Activated T-cell treated with anti-CD3 and anti-CD28 coated beads for 48 hours (primary cell): ENCODE data around the gene MKRN2OS.

Source experiments
- DNase-seq: peaks from one replicate; pipeline ENCODE4 v3.0.0-alpha.2; 2020; ENCODE audit warnings: low read depth

Gene MKRN2OS, protein sequence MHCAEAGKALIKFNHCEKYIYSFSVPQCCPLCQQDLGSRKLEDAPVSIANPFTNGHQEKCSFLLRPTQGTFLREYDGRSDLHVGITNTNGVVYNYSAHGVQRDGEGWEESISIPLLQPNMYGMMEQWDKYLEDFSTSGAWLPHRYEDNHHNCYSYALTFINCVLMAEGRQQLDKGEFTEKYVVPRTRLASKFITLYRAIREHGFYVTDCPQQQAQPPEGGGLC

GRCh38 chr3:12545473-12545791 lies at the start of gene MKRN2OS:
TSS of gene MKRN2OS (minus strand) at chr3:12545499. CDS start at chr3:12545464, 35 bp downstream.
- DNase-seq, result no peak

- DNase-seq, result no peak
Measured at GRCh38 chr3:12593473-12593872, 48.2 kb upstream of the MKRN2OS start.

GRCh38 chr3:12591997-12592715 lies 46.9 kb upstream of the MKRN2OS start:
- no peak for DNase-seq

GRCh38 chr3:12591456-12591855 lies 46.2 kb upstream of the MKRN2OS start:
- DNase-seq, result no peak

DNA sequence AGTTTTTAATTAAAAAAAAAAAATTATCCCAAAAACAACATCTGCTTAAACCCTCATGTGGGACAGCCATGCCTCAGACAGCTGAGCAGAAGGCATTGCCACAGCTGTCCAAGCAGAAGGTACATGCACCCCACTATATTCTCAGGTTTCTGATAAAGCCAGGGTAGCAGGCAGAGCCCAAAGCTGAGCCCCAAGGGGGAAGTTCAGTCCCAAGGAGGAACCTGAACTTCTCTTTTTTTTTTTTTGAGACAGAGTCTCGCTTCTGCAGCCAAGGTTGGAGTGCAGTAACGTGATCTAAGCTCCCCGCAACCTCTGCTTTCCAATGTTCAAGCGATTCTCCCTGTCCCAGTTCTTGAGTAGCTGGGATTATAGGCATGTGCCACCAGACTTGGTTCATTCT lies 44.8 kb upstream of the MKRN2OS start:
- DNase-seq, result no peak

DNA sequence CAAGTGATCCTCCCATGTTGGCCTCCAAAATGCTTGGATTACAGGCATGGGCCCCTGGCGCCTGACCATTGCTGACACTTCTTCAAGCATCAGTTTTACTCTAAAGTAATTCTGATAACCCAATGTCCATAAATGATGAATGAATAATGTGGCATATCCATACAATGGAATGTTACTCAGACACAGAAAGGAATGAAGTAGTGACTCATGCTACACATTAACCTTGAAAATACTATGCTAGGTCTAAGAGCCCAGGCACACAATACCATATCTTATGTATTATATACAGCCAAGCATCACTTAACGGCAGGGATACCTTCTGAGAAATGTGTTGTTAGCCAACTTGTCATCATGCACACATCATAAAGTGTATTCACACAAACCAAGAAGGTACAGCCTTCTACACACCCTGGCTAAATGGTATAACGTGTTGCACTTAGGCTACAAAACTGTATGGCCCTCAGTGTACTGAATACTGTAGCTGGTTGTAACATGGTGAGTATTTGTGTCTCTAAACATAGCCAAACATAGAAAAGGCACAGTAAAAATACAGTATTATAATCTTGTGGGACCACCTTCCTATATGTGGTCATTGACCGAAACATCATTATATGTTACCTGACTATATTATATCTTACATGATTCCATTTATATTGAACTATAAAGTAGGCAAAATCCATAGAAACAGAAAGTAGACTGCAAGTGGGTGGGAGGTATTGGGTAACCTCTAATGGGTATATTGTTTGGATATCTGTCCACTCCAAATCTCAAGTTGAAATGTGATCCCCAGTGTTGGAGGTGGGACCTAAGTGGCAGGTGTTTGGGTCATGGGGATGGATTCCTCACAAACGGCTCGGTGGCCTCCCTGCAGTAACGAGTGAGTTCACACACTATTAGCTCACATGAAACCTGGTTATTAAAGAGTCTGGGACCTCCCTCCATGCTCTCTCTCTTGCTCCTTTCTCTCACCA lies 43.0 kb upstream of the MKRN2OS start:
- no peak for DNase-seq

DNA sequence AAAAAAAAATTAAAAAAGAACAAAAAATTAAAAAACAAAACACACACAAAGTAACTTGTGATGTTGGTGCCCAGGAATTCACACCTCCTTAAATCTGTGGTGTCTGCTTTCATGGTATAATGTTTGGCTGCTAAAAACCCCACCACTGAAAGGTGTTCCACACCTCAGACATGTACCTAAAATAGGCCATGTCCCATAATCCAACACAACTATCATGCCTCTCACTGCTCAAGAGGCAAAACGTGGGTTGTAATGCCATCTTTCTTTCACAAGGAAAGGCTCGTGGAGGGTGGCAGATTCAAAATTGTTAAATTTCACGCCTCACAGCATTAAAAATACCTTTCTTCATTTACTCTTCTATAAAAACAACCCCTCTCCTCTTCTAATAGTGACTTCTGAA lies 41.1 kb upstream of the MKRN2OS start:
- DNase-seq, result no peak

DNA sequence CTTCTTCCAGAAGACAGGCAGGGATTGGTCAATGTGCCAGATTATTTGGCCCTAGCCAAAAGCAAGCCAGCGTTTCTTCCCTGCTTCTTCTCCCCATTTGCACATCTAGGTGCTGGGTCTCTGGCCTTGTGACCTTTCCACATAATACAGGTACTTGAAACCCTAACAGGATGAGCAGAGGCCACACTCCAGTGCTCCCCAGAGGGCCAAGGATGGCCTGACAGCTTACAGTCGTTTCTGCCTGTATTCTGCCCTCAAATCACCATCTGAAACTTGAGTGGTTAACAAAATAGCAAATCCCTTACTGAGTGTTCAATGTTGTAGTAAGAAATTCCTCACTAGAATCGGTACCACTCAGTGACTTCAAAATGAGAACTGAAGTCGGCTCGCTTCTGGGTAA lies 40.7 kb upstream of the MKRN2OS start:
- no peak for DNase-seq

DNA sequence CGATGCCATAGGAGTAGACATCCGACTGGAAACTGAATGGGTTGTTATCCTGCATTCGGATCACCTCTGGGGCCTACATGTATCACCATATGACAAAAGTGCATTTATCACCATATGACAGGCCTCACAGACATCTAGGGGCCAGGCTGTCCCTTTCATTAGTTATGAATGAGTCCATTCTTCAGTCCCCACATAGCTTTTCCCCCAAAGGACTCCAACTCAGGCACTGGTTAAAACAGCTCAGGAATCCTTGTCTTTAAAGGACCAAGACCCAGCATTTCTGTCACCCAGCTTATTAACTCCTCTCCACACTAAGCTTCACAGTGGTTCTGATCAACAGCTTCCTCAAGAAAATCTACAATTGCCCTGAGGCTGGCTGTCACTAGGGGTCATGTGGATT lies 39.9 kb upstream of the MKRN2OS start:
- no peak for DNase-seq

- DNase-seq, result no peak
Measured at GRCh38 chr3:12584083-12584482, 38.8 kb upstream of the MKRN2OS start.

GRCh38 chr3:12583280-12583679 lies 38.0 kb upstream of the MKRN2OS start:
- no peak for DNase-seq

- DNase-seq, result no peak
Measured at GRCh38 chr3:12582730-12583129, 37.4 kb upstream of the MKRN2OS start.

- DNase-seq, result no peak
Measured at GRCh38 chr3:12579905-12580304, 34.6 kb upstream of the MKRN2OS start.

DNA sequence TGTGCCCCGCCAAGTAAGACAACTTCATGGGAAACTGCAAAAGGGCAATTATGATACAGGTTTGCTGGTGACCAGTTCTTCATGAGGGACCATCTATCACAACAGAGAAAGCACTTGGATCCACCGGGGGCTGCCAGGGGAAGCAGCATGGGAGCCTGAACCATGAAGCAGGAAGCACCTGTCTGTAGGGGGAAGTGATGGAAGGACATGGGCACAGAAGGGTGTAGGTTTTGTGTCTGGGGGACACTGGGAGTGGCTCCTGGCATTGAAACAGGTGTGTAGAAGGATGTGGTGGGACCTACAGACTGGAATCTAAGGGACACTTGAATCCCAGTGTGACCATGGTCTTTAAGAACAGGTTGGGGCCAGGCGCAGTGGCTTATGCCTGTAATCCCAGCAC lies 34.2 kb upstream of the MKRN2OS start:
- no peak for DNase-seq

DNA sequence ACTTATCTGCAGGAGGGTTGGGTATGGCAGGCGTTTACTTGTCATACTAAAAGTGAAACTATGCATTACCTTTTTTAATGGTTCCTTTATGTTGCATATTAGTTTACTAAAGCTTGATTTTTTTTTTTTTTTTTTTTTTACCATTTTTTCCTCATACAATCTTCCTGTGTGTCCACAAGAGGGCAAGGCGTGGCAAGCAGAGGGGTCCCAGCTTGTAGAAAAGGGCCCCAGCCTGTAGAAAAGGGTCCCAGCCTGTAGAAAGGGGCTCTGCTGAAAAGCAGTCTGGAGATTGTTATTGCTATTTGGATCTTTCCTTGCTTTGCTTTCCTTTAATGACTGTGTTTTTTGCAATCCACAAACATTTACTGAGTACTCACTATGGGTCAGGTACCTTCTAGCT lies 33.4 kb upstream of the MKRN2OS start:
- DNase-seq, result no peak

DNA sequence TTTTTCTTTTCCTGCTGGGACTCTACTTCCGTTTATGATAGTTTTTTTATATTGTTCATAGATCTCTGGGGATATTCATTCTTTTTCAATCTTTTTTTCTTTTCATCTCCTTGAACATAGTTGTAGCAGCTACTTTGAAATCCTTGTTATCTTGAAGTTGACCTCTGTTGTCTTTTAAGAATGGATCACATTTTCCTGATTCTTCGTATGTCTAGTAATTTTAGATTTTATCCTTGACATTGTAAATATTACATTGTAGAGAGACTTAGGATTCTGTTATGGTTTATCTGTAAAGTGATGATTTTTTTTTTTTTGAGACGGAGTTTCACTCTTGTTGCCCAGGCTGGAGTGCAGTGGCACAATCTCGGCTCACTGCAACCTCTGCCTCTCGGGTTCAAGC lies 32.1 kb upstream of the MKRN2OS start:
- no peak for DNase-seq

DNA sequence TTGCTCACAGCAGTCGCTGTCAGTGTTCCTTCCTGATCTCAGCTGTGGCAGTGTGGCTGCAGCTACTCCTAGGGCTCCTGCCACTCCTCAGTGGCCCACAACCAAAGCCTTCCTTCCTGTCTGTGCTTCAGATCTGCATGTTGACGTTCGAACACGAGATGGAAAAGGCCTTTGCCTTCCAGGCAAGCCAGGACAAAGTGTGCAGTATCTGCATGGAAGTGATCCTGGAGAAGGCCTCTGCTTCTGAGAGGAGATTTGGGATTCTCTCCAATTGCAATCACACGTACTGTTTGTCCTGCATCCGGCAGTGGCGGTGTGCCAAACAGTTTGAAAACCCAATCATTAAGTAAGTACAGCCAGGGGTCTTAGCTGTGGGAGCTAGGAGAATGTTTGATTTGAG lies 29.4 kb upstream of the MKRN2OS start:
- DNase-seq, result no peak

DNA sequence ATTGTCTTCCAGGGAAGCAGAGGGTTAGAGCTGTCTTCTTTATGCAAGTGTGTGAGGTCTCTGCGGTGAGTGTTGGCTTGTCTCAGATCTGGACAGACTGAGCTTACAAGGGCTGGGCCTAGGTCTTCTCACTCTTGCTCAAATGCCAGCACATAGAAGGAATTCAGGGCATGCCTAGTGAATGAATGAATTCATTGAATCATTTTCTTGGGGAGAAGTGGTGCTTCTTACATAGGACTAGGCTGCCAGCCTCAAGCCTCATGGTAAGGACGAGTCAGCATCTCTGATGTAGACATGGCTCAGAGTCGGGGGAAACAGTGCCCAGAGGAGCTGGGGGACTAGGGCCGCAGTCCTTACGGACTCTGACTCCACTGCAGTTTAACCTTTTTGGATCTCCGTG lies 28.8 kb upstream of the MKRN2OS start:
- DNase-seq, result no peak

DNA sequence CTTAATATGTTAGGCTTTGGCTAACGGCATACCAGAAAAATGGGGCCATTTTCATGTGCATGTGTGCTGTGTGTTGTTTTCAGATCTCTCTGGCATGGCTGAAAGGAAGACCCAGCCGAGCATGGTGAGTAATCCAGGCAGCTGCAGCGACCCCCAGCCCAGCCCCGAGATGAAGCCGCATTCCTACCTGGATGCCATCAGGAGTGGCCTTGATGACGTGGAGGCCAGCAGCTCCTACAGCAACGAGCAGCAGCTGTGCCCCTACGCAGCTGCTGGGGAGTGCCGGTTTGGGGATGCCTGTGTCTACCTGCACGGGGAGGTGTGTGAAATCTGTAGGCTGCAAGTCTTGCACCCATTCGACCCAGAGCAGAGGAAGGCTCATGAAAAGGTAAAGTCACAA lies 26.7 kb upstream of the MKRN2OS start:
- no peak for DNase-seq

DNA sequence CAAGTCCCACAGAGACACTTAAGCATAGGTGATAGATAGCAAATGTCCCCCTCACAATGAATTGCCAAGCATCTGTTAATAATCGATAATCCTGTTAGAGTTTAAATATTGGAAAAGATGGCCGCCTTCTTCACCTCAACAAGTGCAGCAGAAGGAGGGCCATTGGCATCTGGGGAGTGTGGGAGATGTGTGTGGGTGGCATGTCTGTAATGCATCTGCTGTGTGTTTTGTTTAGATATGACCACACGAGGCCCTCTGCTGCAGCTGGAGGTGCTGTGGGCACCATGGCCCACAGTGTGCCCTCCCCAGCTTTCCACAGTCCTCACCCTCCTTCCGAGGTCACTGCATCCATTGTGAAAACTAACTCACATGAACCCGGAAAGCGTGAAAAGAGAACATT lies 24.5 kb upstream of the MKRN2OS start:
- no peak for DNase-seq

DNA sequence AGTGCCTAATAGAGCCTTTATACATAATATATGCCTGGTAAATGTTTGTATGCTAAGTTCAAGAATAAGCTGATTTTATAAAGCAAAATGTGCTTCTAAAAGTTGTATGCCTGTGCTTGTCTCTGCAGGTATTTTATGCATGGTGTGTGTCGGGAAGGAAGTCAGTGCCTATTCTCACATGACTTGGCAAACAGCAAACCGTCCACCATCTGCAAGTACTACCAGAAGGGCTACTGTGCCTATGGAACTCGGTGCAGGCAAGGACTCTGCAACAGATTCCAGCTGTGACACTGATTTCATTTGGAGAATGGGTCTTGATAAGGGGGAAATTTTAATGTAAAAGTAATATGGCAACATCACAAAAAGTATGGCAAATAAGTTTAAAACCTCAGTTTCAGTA lies 23.4 kb upstream of the MKRN2OS start:
- DNase-seq, result no peak

GRCh38 chr3:12566976-12567375 lies 21.7 kb upstream of the MKRN2OS start:
- no peak for DNase-seq

GRCh38 chr3:12562451-12562850 lies 17.2 kb upstream of the MKRN2OS start:
- no peak for DNase-seq
